CD4-positive, alpha-beta T cell (primary cell): ENCODE results near the gene CTIF. TPM values are rescaled to one million over a fixed set of nuclear protein-coding genes. Genes with fewer than 3 reads are reported as not detected.

Experiments
- ATAC-seq: fragments of 200-7000 bp; cut with Tn5 transposase; one replicate; pipeline ENCODE4 v1.10.0; 2022; ENCODE audit warnings: mild to moderate bottlenecking; ENCODE audit not compliant: poor library complexity
- CTCF ChIA-PET: fragments of 350-600 bp; sonication (Branson Sonifier 250); formaldehyde crosslinking; loops from one replicate; lab custom pipeline; 2021; ENCODE audit warnings: antibody characterized with exemption, inconsistent platforms; lab: Charles Lee
- POLR2A ChIA-PET: fragments of 350-600 bp; sonication (Branson Sonifier 250); formaldehyde crosslinking; loops from one replicate; lab custom pipeline; 2021; ENCODE audit warnings: antibody characterized with exemption, inconsistent platforms; lab: Charles Lee
- DNase-seq, 14 experiments: peaks; one replicate each; pipeline ENCODE4 v3.0.0-alpha.2; 2013 to 2020; ENCODE audit warnings: mixed read lengths in 2 of 14
- H3K27ac ChIP-seq, 2 donors: one replicate each; pipeline versions ENCODE4 v1.5.1 to v1.7.0; 2013; ENCODE audit warnings: low read length in 2 of 2, low read depth in 1 of 2, mild to moderate bottlenecking in 1 of 2
- H3K27me3 ChIP-seq, 2 experiments: 1 replicate in 1 of 2; 2 replicates in 1 of 2; pipeline versions ENCODE4 v1.6.1 to v1.7.0; 2013; ENCODE audit warnings: low read length in 2 of 2, control low read depth in 1 of 2, mild to moderate bottlenecking in 1 of 2, moderate library complexity in 1 of 2; ENCODE audit not compliant: insufficient read depth in 2 of 2, control insufficient read depth in 1 of 2
- H3K36me3 ChIP-seq: one replicate; pipeline ENCODE4 v1.6.1; 2013; ENCODE audit warnings: low read length, control low read depth; ENCODE audit not compliant: insufficient read depth
- H3K4me1 ChIP-seq: one replicate; pipeline ENCODE4 v1.6.1; 2013; ENCODE audit warnings: low read length, control low read depth; ENCODE audit not compliant: insufficient read depth
- H3K4me3 ChIP-seq: one replicate; pipeline ENCODE4 v1.5.1; 2013; ENCODE audit warnings: mild to moderate bottlenecking, low read length, moderate library complexity
- H3K9me3 ChIP-seq, 2 experiments: 1 replicate in 1 of 2; 2 replicates in 1 of 2; pipeline versions ENCODE4 v1.6.1 to v1.7.0; 2013; ENCODE audit warnings: low read length in 2 of 2, mild to moderate bottlenecking in 2 of 2, control low read depth in 1 of 2, moderate library complexity in 1 of 2; ENCODE audit not compliant: control insufficient read depth in 1 of 2, insufficient read depth in 1 of 2
- H3K27ac Mint-ChIP-seq: one replicate; pipeline ENCODE4 v1.8.0; 2020; ENCODE audit warnings: mixed read lengths
- H3K27me3 Mint-ChIP-seq: one replicate; pipeline ENCODE4 v1.8.0; 2021; ENCODE audit warnings: mixed read lengths
- H3K36me3 Mint-ChIP-seq: one replicate; pipeline ENCODE4 v1.8.0; 2021; ENCODE audit warnings: low read depth, mixed read lengths
- H3K4me1 Mint-ChIP-seq: one replicate; pipeline ENCODE4 v1.8.0; 2021; ENCODE audit warnings: low read depth, mixed read lengths
- H3K4me3 Mint-ChIP-seq: one replicate; pipeline ENCODE4 v1.8.0; 2020; ENCODE audit warnings: mild to moderate bottlenecking, mixed read lengths
- H3K9me3 Mint-ChIP-seq: one replicate; pipeline ENCODE4 v1.8.0; 2020; ENCODE audit warnings: mixed read lengths
- CTCF ChIP-seq: fragments of 200-600 bp; IDR thresholded peaks from one replicate; pipeline ENCODE4 v1.8.0; 2022; ENCODE audit warnings: antibody characterized with exemption, mild to moderate bottlenecking
- intact Hi-C, 2 experiments: fragments of 100-400 bp; cut with DNase I in 1 of 2; cut with micrococcal nuclease in 1 of 2; formaldehyde crosslinking; loops; one replicate each; pipeline versions ENCODE4 v1.15.1 to v1.9.0; 2023 to 2025; cut with DNase I, micrococcal nuclease
- total RNA-seq, 174 experiments: library from RNA in 2 of 174; stranded (reverse) in 2 of 174; gene quantifications; one replicate each; pipeline ENCODE4 v1.2.3 and lab custom pipeline; 2021 to 2026

CTIF gene
- total RNA-seq, 2 experiments from 2014 or later: 1.1 to 2.9 TPM

DNA sequence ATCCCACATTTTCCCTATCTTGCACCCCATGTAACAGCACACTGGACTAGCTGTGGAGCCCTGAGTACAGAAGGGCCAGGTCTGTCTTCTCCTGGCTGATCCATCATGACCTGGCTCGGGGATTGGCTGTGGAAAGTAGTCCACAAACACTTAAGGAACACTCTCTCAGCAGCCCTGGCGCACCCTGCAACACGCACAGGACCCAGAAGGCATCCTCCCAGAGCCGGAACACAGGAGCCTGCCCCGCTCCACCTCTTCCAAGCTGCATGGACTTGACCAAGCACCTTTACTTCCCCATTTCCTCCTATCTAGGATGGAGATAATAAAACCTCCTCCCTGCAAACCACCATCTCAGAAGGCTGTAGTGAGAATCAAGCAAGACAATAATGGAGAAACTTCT is 151.7 kb downstream of the CTIF start:
- Mint-ChIP-seq H3K4me1 (no peaks in the 10 kb centered on the region), H3K36me3 (no peaks in the 10 kb centered on the region), H3K27ac (no peak overlapping the region), H3K4me3 (no peak overlapping the region), H3K9me3 (no peaks in the 10 kb centered on the region), H3K27me3 (no peaks in the 10 kb centered on the region)
- Histone ChIP-seq H3K36me3 (no peaks in the 10 kb centered on the region), H3K4me3 (no peak overlapping the region), H3K9me3 (no peaks in the 10 kb centered on the region), H3K4me1 (no peaks in the 10 kb centered on the region), H3K27me3 (no peaks in the 10 kb centered on the region), H3K27ac (no peak overlapping the region)
- no peak for TF ChIP-seq CTCF
- intact Hi-C loops: no loop called here
- no peak for ATAC-seq
- no peak for DNase-seq
- CTCF ChIA-PET: no interaction called here
- POLR2A ChIA-PET: no interaction called here

DNA sequence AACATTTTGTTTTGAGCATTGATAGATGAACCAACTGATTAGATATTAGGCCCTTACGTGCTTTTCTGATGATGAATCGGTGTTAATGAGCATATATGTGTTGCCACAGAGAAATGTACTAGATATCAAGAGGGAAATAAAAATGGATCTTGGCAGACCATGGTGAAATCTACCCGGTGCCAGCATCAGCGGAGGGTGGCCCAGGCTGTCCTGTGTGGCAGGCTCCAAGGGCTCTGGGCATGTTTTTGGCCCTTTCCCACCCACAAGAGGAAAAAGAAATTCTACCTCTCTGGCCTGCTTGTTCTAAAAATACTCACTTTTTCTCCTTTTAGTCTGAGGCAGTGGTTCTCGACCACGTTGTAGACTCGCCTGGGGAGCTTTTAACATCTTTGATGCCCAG is 154.2 kb downstream of the CTIF start:
- H3K4me1 ChIP-seq: no peaks in the 10 kb centered on the region
- DNase-seq (no peak), ATAC-seq (no peak)
- no peaks in the 10 kb centered on the region for H3K9me3 ChIP-seq
- H3K4me3 ChIP-seq: no peak overlapping the region
- no peaks in the 10 kb centered on the region for H3K27me3 ChIP-seq
- H3K9me3 Mint-ChIP-seq: no peaks in the 10 kb centered on the region
- no peak overlapping the region for H3K4me3 Mint-ChIP-seq
- no peaks in the 10 kb centered on the region for H3K27me3 Mint-ChIP-seq
- H3K27ac Mint-ChIP-seq: no peak overlapping the region
- TF ChIP-seq CTCF: no peak
- ChIA-PET CTCF (no interaction called here), POLR2A (no interaction called here)
- H3K4me1 Mint-ChIP-seq: no peaks in the 10 kb centered on the region
- intact Hi-C loops: no loop called here
- H3K36me3 ChIP-seq: no peaks in the 10 kb centered on the region
- H3K27ac ChIP-seq: no peak overlapping the region
- no peaks in the 10 kb centered on the region for H3K36me3 Mint-ChIP-seq

DNA sequence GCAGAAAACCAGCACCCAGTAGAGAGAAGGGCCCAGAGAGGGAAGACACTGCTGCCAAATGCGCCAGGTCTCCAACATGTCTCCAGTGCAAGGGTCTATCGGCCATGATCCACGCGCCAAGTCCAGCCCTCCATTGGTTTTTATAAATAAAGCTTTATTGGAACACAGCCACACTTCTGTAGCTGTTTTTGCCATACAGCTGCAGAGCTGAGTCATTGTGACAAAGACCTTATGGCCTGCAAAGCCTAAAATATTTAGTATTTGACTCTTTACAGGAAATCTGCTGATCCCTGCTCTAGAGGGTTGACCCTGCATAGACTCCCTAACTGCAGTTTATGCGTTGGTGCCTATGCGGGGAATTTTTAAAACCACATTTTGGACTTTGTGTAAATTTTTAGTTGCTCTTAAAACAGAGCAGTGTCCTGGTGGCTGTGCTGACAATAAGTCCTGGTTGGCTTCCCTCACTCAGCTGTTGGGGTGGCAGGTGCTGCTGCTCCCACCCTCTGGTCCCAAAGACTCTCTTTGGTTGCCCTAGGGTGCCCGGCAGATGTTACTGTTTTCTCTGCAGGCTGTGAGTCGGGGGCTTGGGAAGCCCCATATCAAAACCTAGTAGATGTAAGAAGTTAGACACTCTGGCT is 154.9 kb downstream of the CTIF start:
- no peaks in the 10 kb centered on the region for H3K36me3 ChIP-seq
- POLR2A ChIA-PET: no interaction called here
- H3K4me3 ChIP-seq: no peak overlapping the region
- CTCF ChIA-PET: no interaction called here
- H3K36me3 Mint-ChIP-seq: no peaks in the 10 kb centered on the region
- no peaks in the 10 kb centered on the region for H3K27me3 ChIP-seq
- H3K27ac Mint-ChIP-seq: no peak overlapping the region
- TF ChIP-seq CTCF: no peak
- no peaks in the 10 kb centered on the region for H3K9me3 Mint-ChIP-seq
- H3K4me1 Mint-ChIP-seq: no peaks in the 10 kb centered on the region
- H3K27ac ChIP-seq: no peak overlapping the region
- no peaks in the 10 kb centered on the region for H3K4me1 ChIP-seq
- no peaks in the 10 kb centered on the region for H3K27me3 Mint-ChIP-seq
- intact Hi-C loops: no loop called here
- ATAC-seq: no peak
- DNase-seq: no peak
- H3K9me3 ChIP-seq: no peaks in the 10 kb centered on the region
- no peak overlapping the region for H3K4me3 Mint-ChIP-seq
